HG03457 (cell line): ENCODE data around the gene DYRK1B.
"Not testable (repeated sequence)": the region's sequence is repeated elsewhere in the genome, so short reads cannot be mapped to it uniquely, and the experiment has no call there.

Experiments used
- ATAC-seq: cut with Tn5 transposase; IDR thresholded peaks from one replicate; pipeline ENCODE4 v1.9.1; 2021; ENCODE audit warnings: moderate number of reproducible peaks; ENCODE audit not compliant: unreplicated experiment

The DYRK1B gene

GRCh38 chr19:39814111-39814510 is 19.9 kb downstream of the DYRK1B start:
- ATAC-seq = not testable (repeated sequence)

GRCh38 chr19:39813264-39813993 is 20.5 kb downstream of the DYRK1B start:
- no peak for ATAC-seq

GRCh38 chr19:39811064-39811463 is 22.9 kb downstream of the DYRK1B start:
- ATAC-seq = no peak

- ATAC-seq = no peak
Measured at GRCh38 chr19:39810424-39810823, 23.5 kb downstream of the DYRK1B start.

GRCh38 chr19:39809368-39809767 is 24.6 kb downstream of the DYRK1B start:
- ATAC-seq = no peak

GRCh38 chr19:39808688-39809087 is 25.3 kb downstream of the DYRK1B start:
- not testable (repeated sequence) for ATAC-seq

- ATAC-seq = no peak
Measured at GRCh38 chr19:39807846-39808364, 26.1 kb downstream of the DYRK1B start.

- ATAC-seq = no peak
Measured at GRCh38 chr19:39805104-39805503, 28.9 kb downstream of the DYRK1B start.

GRCh38 chr19:39802958-39803357 is 31.0 kb downstream of the DYRK1B start:
- no peak for ATAC-seq

- ATAC-seq = no peak
Measured at GRCh38 chr19:39797083-39797482, 36.9 kb downstream of the DYRK1B start.

GRCh38 chr19:39796000-39796498 is 37.9 kb downstream of the DYRK1B start:
- no peak for ATAC-seq

GRCh38 chr19:39795001-39795400 is 39.0 kb downstream of the DYRK1B start:
- no peak for ATAC-seq

GRCh38 chr19:39792999-39793546 is 40.9 kb downstream of the DYRK1B start:
- peak; percentile 57 for ATAC-seq

- ATAC-seq = no peak
Measured at GRCh38 chr19:39788244-39788643, 45.7 kb downstream of the DYRK1B start.

- no peak for ATAC-seq
Measured at GRCh38 chr19:39780894-39781293, 53.1 kb downstream of the DYRK1B start.

GRCh38 chr19:39778763-39779162 is 55.2 kb downstream of the DYRK1B start, which contains the start of gene LEUTX:
Gene LEUTX (plus strand): TSS chr19:39778854. CDS start chr19:39778921, 67 bp downstream.
- ATAC-seq = no peak
